SK-N-SH (cell line): ENCODE data around the gene LHX6. TPM values are rescaled to one million over a fixed set of nuclear protein-coding genes. Genes with fewer than 3 reads are reported as not detected.

Experiments used
- CTCF ChIA-PET: fragments of 300-600, 350-600 bp; formaldehyde crosslinking; extraction: SDS; loops from one replicate; lab custom pipeline; 2021; lab: Yijun Ruan, JAX
- POLR2A ChIA-PET: fragments of 350-600 bp; sonication (Branson Sonifier 250); formaldehyde crosslinking; extraction: SDS; loops from one replicate; lab custom pipeline; 2020; ENCODE audit warnings: antibody characterized with exemption, inconsistent platforms; lab: Yijun Ruan, JAX
- DNase-seq: peaks from one replicate; pipeline ENCODE4 v3.0.0; 2012
- H2AFZ ChIP-seq: fragments of 200-600 bp; sonication (generic); 2 replicates; pipeline ENCODE4 v1.8.1; 2016; ENCODE audit warnings: antibody characterized with exemption, mild to moderate bottlenecking, low read depth
- H3F3A ChIP-seq: fragments of 200-600 bp; sonication (generic); replicated peaks from 2 replicates; pipeline ENCODE3; 2016; ENCODE audit warnings: antibody characterized with exemption, mild to moderate bottlenecking; ENCODE audit not compliant: insufficient read depth
- H3K27ac ChIP-seq, 2 experiments: fragments of 200-500 bp in 1 of 2; fragments of 200-600 bp in 1 of 2; sonication (Bioruptor generic) in 1 of 2; sonication (generic), shearing (Covaris generic) in 1 of 2; 2 replicates each; pipeline versions ENCODE4 v1.5.1 to v1.6.1; 2014 to 2016; ENCODE audit warnings: low read depth in 2 of 2, inconsistent platforms in 1 of 2, low read length in 1 of 2, mild to moderate bottlenecking in 1 of 2, mixed read lengths in 1 of 2
- H3K27me3 ChIP-seq: fragments of 200-600 bp; sonication (generic), shearing (Covaris generic); 2 replicates; pipeline ENCODE4 v1.6.1; 2016; ENCODE audit warnings: mixed run types; ENCODE audit not compliant: insufficient read depth
- H3K36me3 ChIP-seq, 2 experiments: fragments of 200-500 bp in 1 of 2; fragments of 200-600 bp in 1 of 2; sonication (Bioruptor generic) in 1 of 2; sonication (generic) in 1 of 2; replicated peaks in 1 of 2; 2 replicates each; pipeline versions ENCODE3 to v1.5.1; 2014 to 2016; ENCODE audit warnings: low read length in 1 of 2, mild to moderate bottlenecking in 1 of 2; ENCODE audit not compliant: insufficient read depth in 2 of 2, control insufficient read depth in 1 of 2
- H3K4me1 ChIP-seq, 2 experiments: fragments of 200-500 bp in 1 of 2; fragments of 200-600 bp in 1 of 2; sonication (Bioruptor generic) in 1 of 2; sonication (generic), shearing (Covaris generic) in 1 of 2; 2 replicates each; pipeline versions ENCODE4 v1.5.1 to v1.6.1; 2014 to 2016; ENCODE audit warnings: low read depth in 1 of 2, low read length in 1 of 2, mixed run types in 1 of 2; ENCODE audit not compliant: insufficient read depth in 2 of 2, control insufficient read depth in 1 of 2
- H3K4me2 ChIP-seq: fragments of 200-600 bp; sonication (generic), shearing (Covaris generic); 2 replicates; pipeline ENCODE4 v1.6.1; 2017; ENCODE audit warnings: mixed run types
- H3K4me3 ChIP-seq, 2 experiments: fragments of 200-500 bp in 1 of 2; fragments of 200-600 bp in 1 of 2; sonication (Bioruptor generic) in 1 of 2; sonication (generic), shearing (Covaris generic) in 1 of 2; 2 replicates each; pipeline versions ENCODE4 v1.5.1 to v1.8.1; 2014 to 2016; ENCODE audit warnings: low read depth in 2 of 2, inconsistent platforms in 1 of 2, low read length in 1 of 2, mild to moderate bottlenecking in 1 of 2, mixed read lengths in 1 of 2, moderate library complexity in 1 of 2
- H3K79me2 ChIP-seq: fragments of 200-600 bp; sonication (generic); 2 replicates; pipeline ENCODE4 v1.8.1; 2017; ENCODE audit warnings: mild to moderate bottlenecking; ENCODE audit not compliant: insufficient read depth
- H3K9ac ChIP-seq: fragments of 200-600 bp; sonication (generic); 2 replicates; pipeline ENCODE4 v1.6.1; 2017; ENCODE audit warnings: mixed run types
- H3K9me2 ChIP-seq: fragments of 200-600 bp; sonication (generic); 2 replicates; pipeline ENCODE4 v1.6.1; 2017; ENCODE audit warnings: mixed run types
- H3K9me3 ChIP-seq: fragments of 200-600 bp; sonication (generic); 2 replicates; pipeline ENCODE4 v1.6.1; 2017; ENCODE audit warnings: mixed run types, mild to moderate bottlenecking, moderate library complexity
- H4K20me1 ChIP-seq: fragments of 200-600 bp; sonication (generic); 2 replicates; pipeline ENCODE4 v1.6.1; 2017; ENCODE audit warnings: mild to moderate bottlenecking, mixed run types; ENCODE audit not compliant: insufficient read depth
- CHD2 ChIP-seq: fragments of 150-350 bp; IDR thresholded peaks from 2 replicates; pipeline ENCODE4 v1.6.1; 2018; ENCODE audit warnings: low read length; ENCODE audit not compliant: partially characterized antibody
- ELF1 ChIP-seq: IDR thresholded peaks from 2 replicates; pipeline ENCODE4 v1.4.0; 2012
- EP300 ChIP-seq, 2 experiments: IDR thresholded peaks; 2 replicates each; pipeline versions ENCODE4 v1.4.0 to v1.6.1; 2012; ENCODE audit warnings: borderline replicate concordance in 1 of 2, low read depth in 1 of 2, low read length in 1 of 2
- EZH2phosphoT487 ChIP-seq: fragments of 200-600 bp; sonication (generic); IDR thresholded peaks from 2 replicates; pipeline ENCODE4 v1.6.1; 2017; ENCODE audit warnings: low read depth, mixed run types, mild to moderate bottlenecking, antibody characterized with exemption, moderate library complexity, borderline replicate concordance
- FOSL2 ChIP-seq: IDR thresholded peaks from 2 replicates; pipeline ENCODE4 v1.4.0; 2012; ENCODE audit warnings: low read depth, mild to moderate bottlenecking, moderate library complexity, borderline replicate concordance
- JUND ChIP-seq: IDR thresholded peaks from 2 replicates; pipeline ENCODE4 v1.4.0; 2012
- MEF2A ChIP-seq: IDR thresholded peaks from 2 replicates; pipeline ENCODE4 v1.4.0; 2012; ENCODE audit warnings: low read depth, borderline replicate concordance
- RCOR1 ChIP-seq: fragments of 150-350 bp; IDR thresholded peaks from 2 replicates; pipeline ENCODE4 v1.6.1; 2017; ENCODE audit warnings: antibody characterized with exemption, low read length
- SIN3A ChIP-seq: IDR thresholded peaks from 2 replicates; pipeline ENCODE4 v1.6.1; 2012; ENCODE audit warnings: low read depth, mild to moderate bottlenecking, low read length, moderate library complexity, borderline replicate concordance
- SMC3 ChIP-seq: IDR thresholded peaks from 2 replicates; pipeline ENCODE4 v1.6.1; 2012; ENCODE audit warnings: low read depth, low read length, improper control_type of control experiment
- TAF1 ChIP-seq: IDR thresholded peaks from 2 replicates; pipeline ENCODE4 v1.6.1; 2012; ENCODE audit warnings: low read depth, mild to moderate bottlenecking, low read length, moderate library complexity, borderline replicate concordance
- TCF12 ChIP-seq: IDR thresholded peaks from 2 replicates; pipeline ENCODE4 v1.4.0; 2012
- TEAD4 ChIP-seq: IDR thresholded peaks from 2 replicates; pipeline ENCODE4 v1.4.0; 2012; ENCODE audit warnings: mild to moderate bottlenecking, borderline replicate concordance; ENCODE audit not compliant: insufficient read depth
- YY1 ChIP-seq: IDR thresholded peaks from 2 replicates; pipeline ENCODE4 v1.4.0; 2012; ENCODE audit warnings: low read depth, mild to moderate bottlenecking
- WGBS: methylation state at CpG from one replicate; pipeline ENCODE4 v1.1.6; 2017; ENCODE audit warnings: low lambda C conversion rate; 5-methylcytosine and 5-hydroxymethylcytosine counted together
- polyA plus RNA-seq, 3 experiments: library from polyadenylated mRNA; depleted of rRNA; stranded (reverse); fragments of >200 nt; gene quantifications; 2 replicates each; pipeline ENCODE4 v1.2.3, GENCODE V29; 2012
- TF ChIP-seq, protein P1 (sequence below): fragments of 150-350 bp; IDR thresholded peaks from 2 replicates; pipeline ENCODE4 v1.6.1; 2016; ENCODE audit warnings: mild to moderate bottlenecking, low read depth, low read length
- TF ChIP-seq, protein P2 (sequence below): IDR thresholded peaks from 2 replicates; pipeline ENCODE4 v1.6.1; 2012; ENCODE audit warnings: mild to moderate bottlenecking, low read depth, low read length, moderate library complexity
- TF ChIP-seq, protein P3 (sequence below): fragments of 150-350 bp; IDR thresholded peaks from 2 replicates; pipeline ENCODE4 v1.6.1; 2017; ENCODE audit warnings: antibody characterized with exemption, low read length, low read depth, borderline replicate concordance

Gene LHX6
- polyA plus RNA-seq, 1 of the 3 experiments (the other 2 are of a cell fraction), result 0.02 TPM

DNA sequence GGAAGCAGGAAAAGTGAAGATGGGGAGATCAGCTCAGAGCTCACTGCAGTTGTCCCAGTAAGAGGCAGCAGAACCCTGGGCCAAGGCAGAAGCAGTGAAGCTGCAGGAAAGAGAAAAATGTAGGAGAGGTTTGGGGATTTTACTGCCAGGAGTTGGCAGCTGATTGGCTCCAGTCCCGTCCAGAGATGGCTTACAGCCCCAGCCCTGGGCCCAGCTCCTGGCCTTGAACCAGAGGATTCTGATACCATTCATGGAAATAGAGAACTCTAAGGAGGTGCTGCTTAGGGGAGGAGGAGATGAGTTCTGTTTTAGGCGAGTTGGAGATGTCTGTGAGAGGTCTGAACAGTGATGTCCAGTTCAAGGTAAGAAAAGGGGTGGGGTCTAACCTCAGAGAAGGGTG, 64.5 kb downstream of the LHX6 start:
- CTCF ChIA-PET, result no interaction called here
- H3K27me3 ChIP-seq, result no peaks in the 10 kb centered on the region; the same call in 1 of the 2 replicates
- H3K9ac ChIP-seq, result no peak overlapping the region
- H3K9me2 ChIP-seq, result no peaks in the 10 kb centered on the region
- H3F3A ChIP-seq, result no peaks in the 10 kb centered on the region
- no peak overlapping the region for H2AFZ ChIP-seq
- H3K36me3 ChIP-seq, result no peaks in the 10 kb centered on the region
- TF ChIP-seq TEAD4 (no peak), EP300 (IDR thresholded peaks at IDR 0.05; ENCODE audit: borderline replicate concordance in 1 of 2, low read depth in 1 of 2, low read length in 1 of 2) (no peak), TCF12 (no peak), ELF1 (no peak), EZH2phosphoT487 (no peak), RCOR1 (no peak), SIN3A (no peak), YY1 (no peak), SMC3 (no peak), JUND (no peak), FOSL2 (no peak), CHD2 (no peak), TAF1 (no peak), MEF2A (no peak)
- TF ChIP-seq, protein P1, sequence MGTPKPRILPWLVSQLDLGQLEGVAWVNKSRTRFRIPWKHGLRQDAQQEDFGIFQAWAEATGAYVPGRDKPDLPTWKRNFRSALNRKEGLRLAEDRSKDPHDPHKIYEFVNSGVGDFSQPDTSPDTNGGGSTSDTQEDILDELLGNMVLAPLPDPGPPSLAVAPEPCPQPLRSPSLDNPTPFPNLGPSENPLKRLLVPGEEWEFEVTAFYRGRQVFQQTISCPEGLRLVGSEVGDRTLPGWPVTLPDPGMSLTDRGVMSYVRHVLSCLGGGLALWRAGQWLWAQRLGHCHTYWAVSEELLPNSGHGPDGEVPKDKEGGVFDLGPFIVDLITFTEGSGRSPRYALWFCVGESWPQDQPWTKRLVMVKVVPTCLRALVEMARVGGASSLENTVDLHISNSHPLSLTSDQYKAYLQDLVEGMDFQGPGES, result no peak
- TF ChIP-seq, protein P2, sequence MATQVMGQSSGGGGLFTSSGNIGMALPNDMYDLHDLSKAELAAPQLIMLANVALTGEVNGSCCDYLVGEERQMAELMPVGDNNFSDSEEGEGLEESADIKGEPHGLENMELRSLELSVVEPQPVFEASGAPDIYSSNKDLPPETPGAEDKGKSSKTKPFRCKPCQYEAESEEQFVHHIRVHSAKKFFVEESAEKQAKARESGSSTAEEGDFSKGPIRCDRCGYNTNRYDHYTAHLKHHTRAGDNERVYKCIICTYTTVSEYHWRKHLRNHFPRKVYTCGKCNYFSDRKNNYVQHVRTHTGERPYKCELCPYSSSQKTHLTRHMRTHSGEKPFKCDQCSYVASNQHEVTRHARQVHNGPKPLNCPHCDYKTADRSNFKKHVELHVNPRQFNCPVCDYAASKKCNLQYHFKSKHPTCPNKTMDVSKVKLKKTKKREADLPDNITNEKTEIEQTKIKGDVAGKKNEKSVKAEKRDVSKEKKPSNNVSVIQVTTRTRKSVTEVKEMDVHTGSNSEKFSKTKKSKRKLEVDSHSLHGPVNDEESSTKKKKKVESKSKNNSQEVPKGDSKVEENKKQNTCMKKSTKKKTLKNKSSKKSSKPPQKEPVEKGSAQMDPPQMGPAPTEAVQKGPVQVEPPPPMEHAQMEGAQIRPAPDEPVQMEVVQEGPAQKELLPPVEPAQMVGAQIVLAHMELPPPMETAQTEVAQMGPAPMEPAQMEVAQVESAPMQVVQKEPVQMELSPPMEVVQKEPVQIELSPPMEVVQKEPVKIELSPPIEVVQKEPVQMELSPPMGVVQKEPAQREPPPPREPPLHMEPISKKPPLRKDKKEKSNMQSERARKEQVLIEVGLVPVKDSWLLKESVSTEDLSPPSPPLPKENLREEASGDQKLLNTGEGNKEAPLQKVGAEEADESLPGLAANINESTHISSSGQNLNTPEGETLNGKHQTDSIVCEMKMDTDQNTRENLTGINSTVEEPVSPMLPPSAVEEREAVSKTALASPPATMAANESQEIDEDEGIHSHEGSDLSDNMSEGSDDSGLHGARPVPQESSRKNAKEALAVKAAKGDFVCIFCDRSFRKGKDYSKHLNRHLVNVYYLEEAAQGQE, result no peak
- TF ChIP-seq, protein P3, sequence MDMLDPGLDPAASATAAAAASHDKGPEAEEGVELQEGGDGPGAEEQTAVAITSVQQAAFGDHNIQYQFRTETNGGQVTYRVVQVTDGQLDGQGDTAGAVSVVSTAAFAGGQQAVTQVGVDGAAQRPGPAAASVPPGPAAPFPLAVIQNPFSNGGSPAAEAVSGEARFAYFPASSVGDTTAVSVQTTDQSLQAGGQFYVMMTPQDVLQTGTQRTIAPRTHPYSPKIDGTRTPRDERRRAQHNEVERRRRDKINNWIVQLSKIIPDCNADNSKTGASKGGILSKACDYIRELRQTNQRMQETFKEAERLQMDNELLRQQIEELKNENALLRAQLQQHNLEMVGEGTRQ, result no peak
- DNase-seq, result no peak
- H3K79me2 ChIP-seq, result peaks cover 2% of the 10 kb centered on the region; the same call in 1 of the 2 replicates
- no peak overlapping the region for H3K4me2 ChIP-seq
- H3K27ac ChIP-seq, result no peak overlapping the region
- 0% methylated on average over 2 of the region's 2 CpGs for WGBS
- H3K9me3 ChIP-seq, result no peaks in the 10 kb centered on the region; the same call in 1 of the 2 replicates
- H3K4me3 ChIP-seq, result no peak overlapping the region
- no peaks in the 10 kb centered on the region; a peak in 1 of 4 replicates for H3K4me1 ChIP-seq
- POLR2A ChIA-PET, result no interaction called here
- no peaks in the 10 kb centered on the region for H4K20me1 ChIP-seq
